Hematopoietic multipotent progenitor cell treated with erythropoietin and hydrocortisone succinate and interleukin-3 and kit ligand, for 4 days (in vitro differentiated cells): ENCODE data around the gene GNAZ.

ENCODE experiments used
- DNase-seq: peaks from one replicate; pipeline ENCODE4 v3.0.0-alpha.2; 2015

The GNAZ gene

GRCh38 chr22:23079240-23079768 is 9.0 kb downstream of the GNAZ start:
- DNase-seq: no peak

GRCh38 chr22:23079814-23080521 is 9.6 kb downstream of the GNAZ start:
- no peak for DNase-seq

- DNase-seq: no peak
Observed at GRCh38 chr22:23080613-23081290, 10.4 kb downstream of the GNAZ start.

- no peak for DNase-seq
Observed at GRCh38 chr22:23082534-23083314, 12.4 kb downstream of the GNAZ start.

GRCh38 chr22:23083315-23084021 is 13.1 kb downstream of the GNAZ start:
- DNase-seq: no peak

GRCh38 chr22:23084453-23085350 is 14.4 kb downstream of the GNAZ start:
- no peak for DNase-seq

GRCh38 chr22:23085351-23085671 is 15.0 kb downstream of the GNAZ start:
- DNase-seq: no peak

- DNase-seq: no peak
Observed at GRCh38 chr22:23085785-23086184, 15.5 kb downstream of the GNAZ start.

GRCh38 chr22:23086263-23086662 is 15.9 kb downstream of the GNAZ start:
- no peak for DNase-seq

GRCh38 chr22:23086787-23087186 is 16.5 kb downstream of the GNAZ start:
- DNase-seq: peak; percentile 92

GRCh38 chr22:23088199-23088604 is 17.9 kb downstream of the GNAZ start:
- peak; percentile 55 for DNase-seq

- no peak for DNase-seq
Observed at GRCh38 chr22:23089010-23089409, 18.7 kb downstream of the GNAZ start.

- no peak for DNase-seq
Observed at GRCh38 chr22:23089633-23090456, 19.5 kb downstream of the GNAZ start.

- DNase-seq: no peak
Observed at GRCh38 chr22:23090457-23090835, 20.1 kb downstream of the GNAZ start.

GRCh38 chr22:23091760-23092159 is 21.4 kb downstream of the GNAZ start:
- DNase-seq: no peak

GRCh38 chr22:23092217-23092955 is 22.1 kb downstream of the GNAZ start:
- DNase-seq: no peak

- no peak for DNase-seq
Observed at GRCh38 chr22:23093051-23093788, 22.9 kb downstream of the GNAZ start.

GRCh38 chr22:23094260-23094659 is 23.9 kb downstream of the GNAZ start:
- DNase-seq: no peak
